ENCODE data around the gene DMKN. TPM values are rescaled to one million over a fixed set of nuclear protein-coding genes. Genes with fewer than 3 reads are reported as not detected.

The DMKN gene
- polyA plus RNA-seq, 1 experiment: 1.3 TPM

DNA sequence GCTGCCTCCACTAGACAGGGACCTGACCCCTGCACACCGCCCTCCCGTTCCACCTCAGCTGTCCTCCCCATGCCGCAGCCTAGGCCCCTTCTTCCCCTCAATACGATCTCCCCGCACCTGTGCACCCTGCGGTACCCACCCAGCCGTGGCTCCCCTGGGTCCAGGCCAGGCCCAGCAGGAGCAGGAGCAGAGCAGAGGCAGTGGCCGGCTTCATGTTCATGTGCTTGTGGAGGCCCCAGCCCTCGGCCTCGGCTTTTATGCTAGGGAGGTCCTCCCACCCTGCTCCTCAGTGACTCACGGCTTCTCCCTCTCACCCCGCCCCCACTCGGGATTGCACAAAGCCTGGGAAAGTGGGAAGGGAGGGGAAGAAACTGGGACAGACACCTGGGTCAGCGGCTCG is 11.8 kb downstream of the DMKN start:
- ChIA-PET POLR2A (interaction anchor here (0.7 kb wide), 1 partner anchor 18 kb away, joined by 3 read pairs; no protein-coding TSS in a partner anchor), CTCF (interaction anchor here (1.1 kb wide), 1 partner anchor 8 kb away, joined by 3 read pairs; no protein-coding TSS in a partner anchor)
- H3K27me3 ChIP-seq (ENCODE audit: control insufficient read depth, insufficient read depth, low read length): peaks cover 20% of the 10 kb centered on the region
- H3K4me3 ChIP-seq (ENCODE audit: low read depth, low read length): no peak overlapping the region
- TF ChIP-seq, protein P1, sequence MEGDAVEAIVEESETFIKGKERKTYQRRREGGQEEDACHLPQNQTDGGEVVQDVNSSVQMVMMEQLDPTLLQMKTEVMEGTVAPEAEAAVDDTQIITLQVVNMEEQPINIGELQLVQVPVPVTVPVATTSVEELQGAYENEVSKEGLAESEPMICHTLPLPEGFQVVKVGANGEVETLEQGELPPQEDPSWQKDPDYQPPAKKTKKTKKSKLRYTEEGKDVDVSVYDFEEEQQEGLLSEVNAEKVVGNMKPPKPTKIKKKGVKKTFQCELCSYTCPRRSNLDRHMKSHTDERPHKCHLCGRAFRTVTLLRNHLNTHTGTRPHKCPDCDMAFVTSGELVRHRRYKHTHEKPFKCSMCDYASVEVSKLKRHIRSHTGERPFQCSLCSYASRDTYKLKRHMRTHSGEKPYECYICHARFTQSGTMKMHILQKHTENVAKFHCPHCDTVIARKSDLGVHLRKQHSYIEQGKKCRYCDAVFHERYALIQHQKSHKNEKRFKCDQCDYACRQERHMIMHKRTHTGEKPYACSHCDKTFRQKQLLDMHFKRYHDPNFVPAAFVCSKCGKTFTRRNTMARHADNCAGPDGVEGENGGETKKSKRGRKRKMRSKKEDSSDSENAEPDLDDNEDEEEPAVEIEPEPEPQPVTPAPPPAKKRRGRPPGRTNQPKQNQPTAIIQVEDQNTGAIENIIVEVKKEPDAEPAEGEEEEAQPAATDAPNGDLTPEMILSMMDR (IDR thresholded peaks at IDR 0.05; ENCODE audit: low read depth, low read length): no peak
- no peak overlapping the region for H3K27ac ChIP-seq (ENCODE audit: low read depth, low read length)
- no peaks in the 10 kb centered on the region for H3K9me3 ChIP-seq (ENCODE audit: control insufficient read depth, insufficient read depth, low read length)
- no peak for DNase-seq (ENCODE audit: low read depth, low spot score)

DNA sequence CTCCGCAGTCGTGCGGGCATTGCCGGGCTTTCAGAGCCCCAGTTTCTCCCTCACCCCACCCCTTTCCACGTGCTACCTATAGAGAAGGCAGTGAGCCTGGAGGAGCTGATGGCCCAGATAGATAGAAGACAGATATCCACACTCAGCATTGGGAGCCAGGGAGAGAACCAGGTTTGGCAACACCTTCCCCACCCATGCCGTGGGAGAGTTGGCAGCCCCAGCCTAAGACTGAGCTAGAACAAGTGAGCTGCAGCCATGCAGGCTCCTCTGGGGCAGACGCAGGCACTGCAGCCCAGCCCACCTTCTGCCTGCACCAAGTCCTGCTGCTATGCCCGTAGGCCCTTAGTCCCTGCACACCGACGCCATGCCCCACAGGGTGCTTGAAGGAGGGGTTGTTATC is 12.8 kb downstream of the DMKN start:
- POLR2A ChIA-PET: no interaction called here
- H3K9me3 ChIP-seq (ENCODE audit: control insufficient read depth, insufficient read depth, low read length): no peaks in the 10 kb centered on the region
- TF ChIP-seq, protein P1 (IDR thresholded peaks at IDR 0.05; ENCODE audit: low read depth, low read length): no peak
- peaks cover 13% of the 10 kb centered on the region for H3K27me3 ChIP-seq (ENCODE audit: control insufficient read depth, insufficient read depth, low read length)
- CTCF ChIA-PET: no interaction called here
- no peak for DNase-seq (ENCODE audit: low read depth, low spot score)
- H3K4me3 ChIP-seq (ENCODE audit: low read depth, low read length): no peak overlapping the region
- no peak overlapping the region for H3K27ac ChIP-seq (ENCODE audit: low read depth, low read length)

DNA sequence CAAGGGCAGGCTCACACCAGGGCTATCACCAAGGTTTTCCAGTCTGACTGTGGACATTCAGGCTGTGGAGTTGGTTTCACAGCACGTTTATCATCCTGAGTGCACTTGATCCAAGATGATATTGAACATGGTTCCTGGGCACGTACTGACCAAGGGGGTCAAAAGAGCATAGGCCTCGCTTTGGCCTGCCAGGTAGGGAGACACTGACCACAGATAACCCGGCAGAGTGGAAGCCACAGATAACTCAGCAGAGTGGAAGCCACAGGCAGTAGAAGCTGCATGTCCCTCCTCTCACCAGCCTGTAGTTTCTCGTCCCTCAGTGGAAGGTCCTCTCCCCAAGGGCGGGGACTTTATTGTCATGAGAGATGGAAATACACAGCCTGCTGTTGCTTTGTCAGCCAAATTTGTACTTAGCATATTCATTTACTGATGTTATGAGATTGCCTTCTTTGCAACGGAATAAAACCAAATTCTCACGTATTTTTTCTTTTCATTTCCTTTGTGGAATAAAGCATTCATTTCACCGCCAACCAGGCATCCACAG is 14.4 kb downstream of the DMKN start:
- POLR2A ChIA-PET: no interaction called here
- no peaks in the 10 kb centered on the region for H3K9me3 ChIP-seq (ENCODE audit: control insufficient read depth, insufficient read depth, low read length)
- CTCF ChIA-PET: no interaction called here
- no peak for DNase-seq (ENCODE audit: low read depth, low spot score)
- H3K4me3 ChIP-seq (ENCODE audit: low read depth, low read length): no peak overlapping the region
- H3K27ac ChIP-seq (ENCODE audit: low read depth, low read length): no peak overlapping the region
- TF ChIP-seq, protein P1 (IDR thresholded peaks at IDR 0.05; ENCODE audit: low read depth, low read length): no peak
- H3K27me3 ChIP-seq (ENCODE audit: control insufficient read depth, insufficient read depth, low read length): peaks cover 7% of the 10 kb centered on the region

DNA sequence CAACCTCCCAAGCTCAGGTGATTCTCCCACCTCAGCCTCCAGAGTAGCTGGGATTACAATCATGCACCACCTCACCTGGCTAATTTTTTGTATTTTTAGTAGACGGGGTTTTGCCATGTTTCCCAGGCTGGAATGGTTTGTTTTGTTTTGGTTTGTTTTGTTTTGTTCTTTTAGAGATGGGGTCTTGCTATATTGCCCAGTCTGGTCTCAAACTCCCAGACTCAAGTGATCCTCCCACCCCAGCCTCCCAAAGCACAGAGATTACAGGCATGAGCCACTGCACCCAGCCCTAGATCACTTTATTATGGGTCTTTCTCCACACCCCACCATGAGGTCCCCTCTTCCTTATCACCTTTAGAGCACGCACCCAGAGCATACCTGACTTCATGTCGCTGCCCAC is 15.2 kb downstream of the DMKN start:
- CTCF ChIA-PET: interaction anchor here (1.4 kb wide), 1 partner anchor 12 kb away, joined by 7 read pairs; no protein-coding TSS in a partner anchor
- TF ChIP-seq, protein P1 (IDR thresholded peaks at IDR 0.05; ENCODE audit: low read depth, low read length): no peak
- DNase-seq (ENCODE audit: low read depth, low spot score): no peak
- H3K4me3 ChIP-seq (ENCODE audit: low read depth, low read length): no peak overlapping the region
- peaks cover 6% of the 10 kb centered on the region for H3K27me3 ChIP-seq (ENCODE audit: control insufficient read depth, insufficient read depth, low read length)
- H3K9me3 ChIP-seq (ENCODE audit: control insufficient read depth, insufficient read depth, low read length): no peaks in the 10 kb centered on the region
- POLR2A ChIA-PET: no interaction called here
- H3K27ac ChIP-seq (ENCODE audit: low read depth, low read length): no peak overlapping the region

DNA sequence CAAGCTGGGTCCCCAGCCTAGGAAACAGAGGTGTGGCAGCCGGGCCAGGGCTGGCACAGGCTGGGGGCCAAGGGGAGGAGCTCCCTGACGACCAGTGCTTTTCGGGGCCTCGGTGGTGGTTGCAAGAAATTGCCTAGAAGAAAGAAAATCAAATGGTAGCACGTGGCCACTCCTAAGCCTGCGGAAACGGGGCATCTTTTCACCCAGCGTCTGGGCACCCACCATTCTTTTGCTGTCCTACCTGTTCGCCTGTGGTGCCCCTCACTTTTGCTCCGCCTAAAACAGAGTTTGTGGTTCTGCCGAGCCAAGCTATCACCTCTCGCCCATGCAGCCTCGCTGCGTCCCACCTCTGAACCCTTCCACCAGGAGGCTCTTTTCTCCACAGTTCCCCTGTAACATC is 16.0 kb downstream of the DMKN start:
- ChIA-PET POLR2A (no interaction called here), CTCF (interaction anchor here (0.5 to 1.6 kb wide), 4 partner anchors 13 to 145 kb away, joined by 3 to 9 read pairs (median 6); no protein-coding TSS in a partner anchor)
- Histone ChIP-seq H3K27me3 (ENCODE audit: control insufficient read depth, insufficient read depth, low read length) (peaks cover 5% of the 10 kb centered on the region), H3K4me3 (ENCODE audit: low read depth, low read length) (no peak overlapping the region), H3K27ac (ENCODE audit: low read depth, low read length) (no peak overlapping the region), H3K9me3 (ENCODE audit: control insufficient read depth, insufficient read depth, low read length) (no peaks in the 10 kb centered on the region)
- no peak for DNase-seq (ENCODE audit: low read depth, low spot score)
- TF ChIP-seq, protein P1 (IDR thresholded peaks at IDR 0.05; ENCODE audit: low read depth, low read length): no peak
